Right forelimb (tissue), 1 donor: ENCODE data around the gene GARIN5A.

Experiments used
- DNase-seq: peaks from one replicate; pipeline ENCODE4 v3.0.0-alpha.2; 2018

Gene GARIN5A

GRCh38 chr19:50476224-50476906 is at the start of gene GARIN5A, which contains the start of gene EMC10:
Gene GARIN5A (minus strand): TSS chr19:50476848. CDS start chr19:50476388, 460 bp downstream.
Gene EMC10 (plus strand): TSS chr19:50476507. CDS start chr19:50476545, 38 bp downstream.
- DNase-seq: peak; percentile 96

GRCh38 chr19:50522881-50523280 is 46.2 kb upstream of the GARIN5A start:
- DNase-seq: no peak

- DNase-seq: no peak
Measured at GRCh38 chr19:50520822-50521465, 44.3 kb upstream of the GARIN5A start.

GRCh38 chr19:50519006-50519575 is 42.4 kb upstream of the GARIN5A start:
- no peak for DNase-seq

GRCh38 chr19:50518091-50519005 is 41.7 kb upstream of the GARIN5A start:
- no peak for DNase-seq

- no peak for DNase-seq
Measured at GRCh38 chr19:50517704-50518075, 41.0 kb upstream of the GARIN5A start.

- DNase-seq: no peak
Measured at GRCh38 chr19:50516964-50517703, 40.5 kb upstream of the GARIN5A start.

- DNase-seq: no peak
Measured at GRCh38 chr19:50516456-50516855, 39.8 kb upstream of the GARIN5A start.

GRCh38 chr19:50515168-50515561 is 38.5 kb upstream of the GARIN5A start:
- DNase-seq: no peak

- no peak for DNase-seq
Measured at GRCh38 chr19:50514346-50515167, 37.9 kb upstream of the GARIN5A start.

- DNase-seq: no peak
Measured at GRCh38 chr19:50513746-50514345, 37.2 kb upstream of the GARIN5A start, which contains the start of gene ASPDH. Gene ASPDH (minus strand): TSS chr19:50513913. CDS start chr19:50513823, 90 bp downstream.

- no peak for DNase-seq
Measured at GRCh38 chr19:50512999-50513745, 36.5 kb upstream of the GARIN5A start.

GRCh38 chr19:50512112-50512998 is 35.7 kb upstream of the GARIN5A start:
- DNase-seq: no peak

- peak; percentile 98 for DNase-seq
Measured at GRCh38 chr19:50511069-50511822, 34.6 kb upstream of the GARIN5A start, which contains the start of gene JOSD2. Gene JOSD2 (minus strand): TSS chr19:50511191. CDS start chr19:50510431, 760 bp downstream.

- DNase-seq: no peak
Measured at GRCh38 chr19:50510700-50511068, 34.0 kb upstream of the GARIN5A start.

- DNase-seq: no peak
Measured at GRCh38 chr19:50510121-50510670, 33.5 kb upstream of the GARIN5A start.

- no peak for DNase-seq
Measured at GRCh38 chr19:50509366-50509765, 32.7 kb upstream of the GARIN5A start.

GRCh38 chr19:50508843-50509190 is 32.2 kb upstream of the GARIN5A start:
- no peak for DNase-seq
